SK-N-SH (cell line): ENCODE data around the gene THBS2. TPM values are rescaled to one million over a fixed set of nuclear protein-coding genes. Genes with fewer than 3 reads are reported as not detected.

Experiments
- CTCF ChIA-PET: fragments of 300-600, 350-600 bp; formaldehyde crosslinking; extraction: SDS; loops from one replicate; lab custom pipeline; 2021; lab: Yijun Ruan, JAX
- POLR2A ChIA-PET: fragments of 350-600 bp; sonication (Branson Sonifier 250); formaldehyde crosslinking; extraction: SDS; loops from one replicate; lab custom pipeline; 2020; ENCODE audit warnings: antibody characterized with exemption, inconsistent platforms; lab: Yijun Ruan, JAX
- DNase-seq: peaks from one replicate; pipeline ENCODE4 v3.0.0; 2012
- H2AFZ ChIP-seq: fragments of 200-600 bp; sonication (generic); 2 replicates; pipeline ENCODE4 v1.8.1; 2016; ENCODE audit warnings: antibody characterized with exemption, mild to moderate bottlenecking, low read depth
- H3F3A ChIP-seq: fragments of 200-600 bp; sonication (generic); replicated peaks from 2 replicates; pipeline ENCODE3; 2016; ENCODE audit warnings: antibody characterized with exemption, mild to moderate bottlenecking; ENCODE audit not compliant: insufficient read depth
- H3K27ac ChIP-seq, 2 experiments: fragments of 200-500 bp in 1 of 2; fragments of 200-600 bp in 1 of 2; sonication (Bioruptor generic) in 1 of 2; sonication (generic), shearing (Covaris generic) in 1 of 2; 2 replicates each; pipeline versions ENCODE4 v1.5.1 to v1.6.1; 2014 to 2016; ENCODE audit warnings: low read depth in 2 of 2, inconsistent platforms in 1 of 2, low read length in 1 of 2, mild to moderate bottlenecking in 1 of 2, mixed read lengths in 1 of 2
- H3K27me3 ChIP-seq: fragments of 200-600 bp; sonication (generic), shearing (Covaris generic); 2 replicates; pipeline ENCODE4 v1.6.1; 2016; ENCODE audit warnings: mixed run types; ENCODE audit not compliant: insufficient read depth
- H3K36me3 ChIP-seq, 2 experiments: fragments of 200-500 bp in 1 of 2; fragments of 200-600 bp in 1 of 2; sonication (Bioruptor generic) in 1 of 2; sonication (generic) in 1 of 2; replicated peaks in 1 of 2; 2 replicates each; pipeline versions ENCODE3 to v1.5.1; 2014 to 2016; ENCODE audit warnings: low read length in 1 of 2, mild to moderate bottlenecking in 1 of 2; ENCODE audit not compliant: insufficient read depth in 2 of 2, control insufficient read depth in 1 of 2
- H3K4me1 ChIP-seq, 2 experiments: fragments of 200-500 bp in 1 of 2; fragments of 200-600 bp in 1 of 2; sonication (Bioruptor generic) in 1 of 2; sonication (generic), shearing (Covaris generic) in 1 of 2; 2 replicates each; pipeline versions ENCODE4 v1.5.1 to v1.6.1; 2014 to 2016; ENCODE audit warnings: low read depth in 1 of 2, low read length in 1 of 2, mixed run types in 1 of 2; ENCODE audit not compliant: insufficient read depth in 2 of 2, control insufficient read depth in 1 of 2
- H3K4me2 ChIP-seq: fragments of 200-600 bp; sonication (generic), shearing (Covaris generic); 2 replicates; pipeline ENCODE4 v1.6.1; 2017; ENCODE audit warnings: mixed run types
- H3K4me3 ChIP-seq, 2 experiments: fragments of 200-500 bp in 1 of 2; fragments of 200-600 bp in 1 of 2; sonication (Bioruptor generic) in 1 of 2; sonication (generic), shearing (Covaris generic) in 1 of 2; 2 replicates each; pipeline versions ENCODE4 v1.5.1 to v1.8.1; 2014 to 2016; ENCODE audit warnings: low read depth in 2 of 2, inconsistent platforms in 1 of 2, low read length in 1 of 2, mild to moderate bottlenecking in 1 of 2, mixed read lengths in 1 of 2, moderate library complexity in 1 of 2
- H3K79me2 ChIP-seq: fragments of 200-600 bp; sonication (generic); 2 replicates; pipeline ENCODE4 v1.8.1; 2017; ENCODE audit warnings: mild to moderate bottlenecking; ENCODE audit not compliant: insufficient read depth
- H3K9ac ChIP-seq: fragments of 200-600 bp; sonication (generic); 2 replicates; pipeline ENCODE4 v1.6.1; 2017; ENCODE audit warnings: mixed run types
- H3K9me2 ChIP-seq: fragments of 200-600 bp; sonication (generic); 2 replicates; pipeline ENCODE4 v1.6.1; 2017; ENCODE audit warnings: mixed run types
- H3K9me3 ChIP-seq: fragments of 200-600 bp; sonication (generic); 2 replicates; pipeline ENCODE4 v1.6.1; 2017; ENCODE audit warnings: mixed run types, mild to moderate bottlenecking, moderate library complexity
- H4K20me1 ChIP-seq: fragments of 200-600 bp; sonication (generic); 2 replicates; pipeline ENCODE4 v1.6.1; 2017; ENCODE audit warnings: mild to moderate bottlenecking, mixed run types; ENCODE audit not compliant: insufficient read depth
- CHD2 ChIP-seq: fragments of 150-350 bp; IDR thresholded peaks from 2 replicates; pipeline ENCODE4 v1.6.1; 2018; ENCODE audit warnings: low read length; ENCODE audit not compliant: partially characterized antibody
- CTCF ChIP-seq: fragments of 200-600 bp; sonication (generic); IDR thresholded peaks from 2 replicates; pipeline ENCODE4 v1.6.1; 2017; ENCODE audit warnings: antibody characterized with exemption, mild to moderate bottlenecking, moderate library complexity
- FOXM1 ChIP-seq: IDR thresholded peaks from 2 replicates; pipeline ENCODE4 v1.4.0; 2012; ENCODE audit warnings: low read depth, mild to moderate bottlenecking
- JUND ChIP-seq: IDR thresholded peaks from 2 replicates; pipeline ENCODE4 v1.4.0; 2012
- MAX ChIP-seq: IDR thresholded peaks from 2 replicates; pipeline ENCODE4 v1.4.0; 2012; ENCODE audit warnings: low read depth
- MEF2A ChIP-seq: IDR thresholded peaks from 2 replicates; pipeline ENCODE4 v1.4.0; 2012; ENCODE audit warnings: low read depth, borderline replicate concordance
- MXI1 ChIP-seq: IDR thresholded peaks from 2 replicates; pipeline ENCODE4 v1.6.1; 2012; ENCODE audit warnings: mild to moderate bottlenecking, low read depth, low read length, improper control_type of control experiment
- NRF1 ChIP-seq: IDR thresholded peaks from 2 replicates; pipeline ENCODE4 v1.6.1; 2012; ENCODE audit warnings: low read depth, mild to moderate bottlenecking, low read length
- PBX3 ChIP-seq: IDR thresholded peaks from 2 replicates; pipeline ENCODE4; 2012
- POLR2AphosphoS5 ChIP-seq: IDR thresholded peaks from 2 replicates; pipeline ENCODE4 v1.6.1; 2012; ENCODE audit warnings: low read depth, low read length
- RAD21 ChIP-seq: IDR thresholded peaks from 2 replicates; pipeline ENCODE4 v1.6.1; 2012; ENCODE audit warnings: mild to moderate bottlenecking, low read length
- REST ChIP-seq: IDR thresholded peaks from 2 replicates; pipeline ENCODE4 v1.6.1; 2012; ENCODE audit warnings: mild to moderate bottlenecking, low read depth, low read length, moderate library complexity
- RFX5 ChIP-seq: IDR thresholded peaks from 2 replicates; pipeline ENCODE4 v1.6.1; 2012; ENCODE audit warnings: mild to moderate bottlenecking, improper control_type of control experiment, low read length
- RXRA ChIP-seq: IDR thresholded peaks from 2 replicates; pipeline ENCODE4 v1.4.0; 2012; ENCODE audit warnings: low read depth, mild to moderate bottlenecking, borderline replicate concordance
- TAF1 ChIP-seq: IDR thresholded peaks from 2 replicates; pipeline ENCODE4 v1.6.1; 2012; ENCODE audit warnings: low read depth, mild to moderate bottlenecking, low read length, moderate library complexity, borderline replicate concordance
- USF1 ChIP-seq: IDR thresholded peaks from 2 replicates; pipeline ENCODE4 v1.4.0; 2012; ENCODE audit warnings: low read depth, borderline replicate concordance
- USF2 ChIP-seq: fragments of 150-350 bp; IDR thresholded peaks from 2 replicates; pipeline ENCODE4 v1.6.1; 2017; ENCODE audit warnings: antibody characterized with exemption, low read length, low read depth, borderline replicate concordance
- WGBS: methylation state at CpG from one replicate; pipeline ENCODE4 v1.1.6; 2017; ENCODE audit warnings: low lambda C conversion rate; 5-methylcytosine and 5-hydroxymethylcytosine counted together
- polyA plus RNA-seq, 3 experiments: library from polyadenylated mRNA; depleted of rRNA; stranded (reverse); fragments of >200 nt; gene quantifications; 2 replicates each; pipeline ENCODE4 v1.2.3, GENCODE V29; 2012

THBS2 gene
- polyA plus RNA-seq, 1 of the 3 experiments (the other 2 are of a cell fraction): 166 TPM

GRCh38 chr6:169231790-169232506 lies 21.7 kb downstream of the THBS2 start:
- TF ChIP-seq PBX3: no peak
- TF ChIP-seq NRF1: no peak
- TF ChIP-seq CTCF: no peak
- TF ChIP-seq RXRA: no peak
- TF ChIP-seq CHD2: no peak
- no peak for TF ChIP-seq POLR2AphosphoS5
- TF ChIP-seq JUND: no peak
- TF ChIP-seq USF2: no peak
- no peak for TF ChIP-seq MAX
- TF ChIP-seq RAD21: no peak
- no peak for TF ChIP-seq MXI1
- no peak for TF ChIP-seq USF1
- TF ChIP-seq RFX5: no peak
- no peak for TF ChIP-seq TAF1
- no peak for TF ChIP-seq REST
- TF ChIP-seq MEF2A: no peak
- TF ChIP-seq FOXM1: no peak
- TF ChIP-seq, all 33 proteins: peak for 0
- 90% methylated on average over 46 of the region's 55 CpGs for WGBS

More at GRCh38 chr6:169231790-169232506, 21.7 kb downstream of the THBS2 start:
- H3F3A ChIP-seq: peaks cover 4% of the 10 kb centered on the region
- no peak overlapping the region for H3K27ac ChIP-seq
- H3K36me3 ChIP-seq: peaks cover 0 to 24% of the 10 kb centered on the region in 2 experiments
- H3K9me3 ChIP-seq: no peaks in the 10 kb centered on the region
- H3K4me3 ChIP-seq: no peak overlapping the region
- H3K79me2 ChIP-seq: no peaks in the 10 kb centered on the region
- H3K9me2 ChIP-seq: no peaks in the 10 kb centered on the region
- no peak for DNase-seq
- no peak overlapping the region for H2AFZ ChIP-seq
- CTCF ChIA-PET: no interaction called here
- H3K4me1 ChIP-seq: no peaks in the 10 kb centered on the region
- H3K27me3 ChIP-seq: no peaks in the 10 kb centered on the region
- H3K9ac ChIP-seq: no peak overlapping the region
- no peak overlapping the region for H3K4me2 ChIP-seq
- no peaks in the 10 kb centered on the region for H4K20me1 ChIP-seq
- POLR2A ChIA-PET: no interaction called here
